ENCODE data around the gene UBE2L5. TPM values are rescaled to one million over a fixed set of nuclear protein-coding genes. Genes with fewer than 3 reads are reported as not detected.

Gene UBE2L5
- total and polyA plus RNA-seq, 2 of the 8 experiments (the other 6 are each of a cell fraction or from before 2014, with no cell fraction given): not detected

- TF ChIP-seq CHD7 (IDR thresholded peaks at IDR 0.05; ENCODE audit: insufficient replicate concordance, low read length) (no peak), POLR2A (IDR thresholded peaks at IDR 0.05; ENCODE audit: control extremely low read depth in 1 of 2, low read depth in 2 of 2, low read length in 2 of 2) (no peak), PHF8 (conservative IDR thresholded peaks at IDR 0.05; ENCODE audit: low read depth, low read length) (no peak), NANOG (IDR thresholded peaks at IDR 0.05; ENCODE audit: insufficient read depth, low read depth, low read length, poor library complexity, severe bottlenecking) (no peak), SUZ12 (IDR thresholded peaks at IDR 0.05; ENCODE audit: low read length) (no peak), KDM4A (IDR thresholded peaks at IDR 0.05; ENCODE audit: low read depth, low read length, severe bottlenecking) (no peak), MAFK (IDR thresholded peaks at IDR 0.05; ENCODE audit: low read depth, low read length) (no peak), SIX5 (IDR thresholded peaks at IDR 0.05; ENCODE audit: low read depth, low read length) (no peak), RNF2 (IDR thresholded peaks at IDR 0.05; ENCODE audit: borderline replicate concordance, low read depth, low read length, missing control alignments, poor library complexity, severe bottlenecking) (no peak)
Measured at GRCh38 chr13:30413842-30414241, 8.5 kb upstream of the UBE2L5 start (continued).

Data from H1 (cell line).